Measurements from ENCODE around the gene WWOX.

WWOX gene

GRCh38 chr16:79104567-79104966 lies 1005.1 kb downstream of the WWOX start:
- peak; percentile 7 to 58 for DNase-seq
- no peak overlapping the region for H2BK120ac ChIP-seq (ENCODE audit: insufficient read depth, low read length, poor library complexity)
- no peak overlapping the region for H3K4me3 ChIP-seq (ENCODE audit: low read depth, low read length)
- no peak overlapping the region for H3K27ac ChIP-seq (ENCODE audit: low read depth, low read length)
- H3K4me1 ChIP-seq (ENCODE audit: control insufficient read depth in 1 of 2, insufficient read depth in 2 of 2, low read length in 2 of 2), result peaks cover 0 to 6% of the 10 kb centered on the region in 2 experiments
- no peak overlapping the region for H3K4ac ChIP-seq (ENCODE audit: low read depth, low read length)
- H3K9me3 ChIP-seq (ENCODE audit: insufficient read depth, low read depth, low read length), result no peaks in the 10 kb centered on the region
- H4K8ac ChIP-seq (ENCODE audit: low read depth, low read length), result no peak overlapping the region
- no peak overlapping the region for H2BK5ac ChIP-seq (ENCODE audit: low read depth, low read length, poor library complexity)
- H3K27me3 ChIP-seq (ENCODE audit: insufficient read depth, low read length), result no peaks in the 10 kb centered on the region
- H2BK12ac ChIP-seq (ENCODE audit: low read length), result no peak overlapping the region
- no peak overlapping the region for H3K23ac ChIP-seq (ENCODE audit: low read length)
- H3K36me3 ChIP-seq (ENCODE audit: control insufficient read depth in 1 of 2, insufficient read depth in 2 of 2, low read length in 2 of 2), result no peaks in the 10 kb centered on the region
- H2AK5ac ChIP-seq (ENCODE audit: low read length), result no peak overlapping the region
- H3K4me2 ChIP-seq (ENCODE audit: low read length), result peak overlapping the region; percentile 6
- H2AFZ ChIP-seq (ENCODE audit: insufficient read depth, low read length, poor library complexity), result no peak overlapping the region
- no peak overlapping the region for H4K12ac ChIP-seq (ENCODE audit: low read depth, low read length)
- no peaks in the 10 kb centered on the region for H3K79me1 ChIP-seq (ENCODE audit: low read length)
- H3K14ac ChIP-seq (ENCODE audit: low read length), result no peak overlapping the region
- no CpG with 5 or more reads among the region's 10 CpGs for WGBS (ENCODE audit: extremely low coverage, insufficient coverage, insufficient read length)
- no peak overlapping the region for H3K18ac ChIP-seq (ENCODE audit: low read length)
- no peak overlapping the region for H4K91ac ChIP-seq (ENCODE audit: low read depth, low read length)
- no peaks in the 10 kb centered on the region for H3K79me2 ChIP-seq (ENCODE audit: control insufficient read depth, insufficient read depth, low read length, poor library complexity)
- H3K9ac ChIP-seq (ENCODE audit: low read length), result no peak overlapping the region

DNA sequence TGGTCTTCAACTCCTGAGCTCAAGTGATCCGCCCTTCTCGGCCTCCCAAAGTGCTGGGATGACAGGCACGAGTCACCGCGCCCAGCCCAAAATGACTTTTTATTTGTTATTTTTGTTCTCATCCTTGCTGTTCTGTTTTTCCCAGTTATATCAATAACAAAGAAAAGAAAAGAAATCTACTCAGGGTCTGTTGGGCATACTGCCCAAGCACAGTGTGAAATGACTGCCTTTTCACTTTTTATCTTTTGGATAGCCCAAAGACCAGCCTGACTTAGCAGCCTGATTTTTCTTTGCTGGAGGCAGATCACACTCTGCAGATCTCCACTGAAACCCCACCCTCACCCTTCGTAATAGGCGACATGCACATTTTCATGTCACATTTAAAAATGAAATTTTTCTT lies 1007.8 kb downstream of the WWOX start:
- Histone ChIP-seq H3K9ac (ENCODE audit: low read length) (no peak overlapping the region), H2AFZ (ENCODE audit: insufficient read depth, low read length, poor library complexity) (no peak overlapping the region), H3K14ac (ENCODE audit: low read length) (no peak overlapping the region), H3K79me1 (ENCODE audit: low read length) (no peaks in the 10 kb centered on the region), H2BK5ac (ENCODE audit: low read depth, low read length, poor library complexity) (no peak overlapping the region), H3K27ac (ENCODE audit: low read depth, low read length) (no peak overlapping the region), H3K4ac (ENCODE audit: low read depth, low read length) (no peak overlapping the region), H2AK5ac (ENCODE audit: low read length) (no peak overlapping the region), H3K27me3 (ENCODE audit: insufficient read depth, low read length) (no peaks in the 10 kb centered on the region), H3K9me3 (ENCODE audit: insufficient read depth, low read depth, low read length) (no peaks in the 10 kb centered on the region), H4K91ac (ENCODE audit: low read depth, low read length) (no peak overlapping the region), H4K8ac (ENCODE audit: low read depth, low read length) (no peak overlapping the region), H3K4me1 (ENCODE audit: control insufficient read depth in 1 of 2, insufficient read depth in 2 of 2, low read length in 2 of 2) (peaks cover 0 to 6% of the 10 kb centered on the region in 2 experiments), H2BK120ac (ENCODE audit: insufficient read depth, low read length, poor library complexity) (no peak overlapping the region), H3K23ac (ENCODE audit: low read length) (no peak overlapping the region), H3K4me3 (ENCODE audit: low read depth, low read length) (no peak overlapping the region), H3K36me3 (ENCODE audit: control insufficient read depth in 1 of 2, insufficient read depth in 2 of 2, low read length in 2 of 2) (no peaks in the 10 kb centered on the region), H2BK12ac (ENCODE audit: low read length) (no peak overlapping the region), H3K18ac (ENCODE audit: low read length) (no peak overlapping the region), H4K12ac (ENCODE audit: low read depth, low read length) (no peak overlapping the region), H3K4me2 (ENCODE audit: low read length) (no peak overlapping the region), H3K79me2 (ENCODE audit: control insufficient read depth, insufficient read depth, low read length, poor library complexity) (no peaks in the 10 kb centered on the region)
- WGBS (ENCODE audit: extremely low coverage, insufficient coverage, insufficient read length), result no CpG with 5 or more reads among the region's 7 CpGs
- DNase-seq, result no peak

- H3K14ac ChIP-seq (ENCODE audit: low read length), result no peak overlapping the region
- no peaks in the 10 kb centered on the region for H3K27me3 ChIP-seq (ENCODE audit: insufficient read depth, low read length)
- DNase-seq, result no peak
- H3K79me2 ChIP-seq (ENCODE audit: control insufficient read depth, insufficient read depth, low read length, poor library complexity), result no peaks in the 10 kb centered on the region
- H4K12ac ChIP-seq (ENCODE audit: low read depth, low read length), result no peak overlapping the region
- no peak overlapping the region for H2BK5ac ChIP-seq (ENCODE audit: low read depth, low read length, poor library complexity)
- H3K79me1 ChIP-seq (ENCODE audit: low read length), result no peaks in the 10 kb centered on the region
- H2AFZ ChIP-seq (ENCODE audit: insufficient read depth, low read length, poor library complexity), result no peak overlapping the region
- no peak overlapping the region for H3K27ac ChIP-seq (ENCODE audit: low read depth, low read length)
- no peak overlapping the region for H2AK5ac ChIP-seq (ENCODE audit: low read length)
- H2BK120ac ChIP-seq (ENCODE audit: insufficient read depth, low read length, poor library complexity), result no peak overlapping the region
- no peak overlapping the region for H2BK12ac ChIP-seq (ENCODE audit: low read length)
- H4K8ac ChIP-seq (ENCODE audit: low read depth, low read length), result no peak overlapping the region
- peaks cover 0 to 2% of the 10 kb centered on the region in 2 experiments for H3K4me1 ChIP-seq (ENCODE audit: control insufficient read depth in 1 of 2, insufficient read depth in 2 of 2, low read length in 2 of 2)
- no peaks in the 10 kb centered on the region for H3K9me3 ChIP-seq (ENCODE audit: insufficient read depth, low read depth, low read length)
- H3K4me3 ChIP-seq (ENCODE audit: low read depth, low read length), result no peak overlapping the region
- H3K4me2 ChIP-seq (ENCODE audit: low read length), result no peak overlapping the region
- no peak overlapping the region for H3K18ac ChIP-seq (ENCODE audit: low read length)
- no CpG with 5 or more reads among the region's 5 CpGs for WGBS (ENCODE audit: extremely low coverage, insufficient coverage, insufficient read length)
- no peak overlapping the region for H3K9ac ChIP-seq (ENCODE audit: low read length)
- no peak overlapping the region for H3K23ac ChIP-seq (ENCODE audit: low read length)
- no peaks in the 10 kb centered on the region for H3K36me3 ChIP-seq (ENCODE audit: control insufficient read depth in 1 of 2, insufficient read depth in 2 of 2, low read length in 2 of 2)
- no peak overlapping the region for H3K4ac ChIP-seq (ENCODE audit: low read depth, low read length)
- no peak overlapping the region for H4K91ac ChIP-seq (ENCODE audit: low read depth, low read length)
Measured at GRCh38 chr16:79109771-79110170, 1010.3 kb downstream of the WWOX start.

- H2BK5ac ChIP-seq (ENCODE audit: low read depth, low read length, poor library complexity), result no peak overlapping the region
- no peaks in the 10 kb centered on the region for H3K4me1 ChIP-seq (ENCODE audit: control insufficient read depth in 1 of 2, insufficient read depth in 2 of 2, low read length in 2 of 2)
- no peak overlapping the region for H3K27ac ChIP-seq (ENCODE audit: low read depth, low read length)
- H3K4me2 ChIP-seq (ENCODE audit: low read length), result no peak overlapping the region
- no peak overlapping the region for H3K4me3 ChIP-seq (ENCODE audit: low read depth, low read length)
- no peak overlapping the region for H3K9ac ChIP-seq (ENCODE audit: low read length)
- no peak overlapping the region for H4K8ac ChIP-seq (ENCODE audit: low read depth, low read length)
- no peak overlapping the region for H2BK12ac ChIP-seq (ENCODE audit: low read length)
- H3K9me3 ChIP-seq (ENCODE audit: insufficient read depth, low read depth, low read length), result no peaks in the 10 kb centered on the region
- H3K23ac ChIP-seq (ENCODE audit: low read length), result no peak overlapping the region
- no peaks in the 10 kb centered on the region for H3K79me1 ChIP-seq (ENCODE audit: low read length)
- no peak overlapping the region for H4K91ac ChIP-seq (ENCODE audit: low read depth, low read length)
- no peaks in the 10 kb centered on the region for H3K27me3 ChIP-seq (ENCODE audit: insufficient read depth, low read length)
- H3K36me3 ChIP-seq (ENCODE audit: control insufficient read depth in 1 of 2, insufficient read depth in 2 of 2, low read length in 2 of 2), result no peaks in the 10 kb centered on the region
- WGBS (ENCODE audit: extremely low coverage, insufficient coverage, insufficient read length), result no CpG with 5 or more reads among the region's 3 CpGs
- H3K18ac ChIP-seq (ENCODE audit: low read length), result no peak overlapping the region
- H2BK120ac ChIP-seq (ENCODE audit: insufficient read depth, low read length, poor library complexity), result no peak overlapping the region
- no peak overlapping the region for H3K4ac ChIP-seq (ENCODE audit: low read depth, low read length)
- no peak overlapping the region for H2AK5ac ChIP-seq (ENCODE audit: low read length)
- H4K12ac ChIP-seq (ENCODE audit: low read depth, low read length), result no peak overlapping the region
- H3K79me2 ChIP-seq (ENCODE audit: control insufficient read depth, insufficient read depth, low read length, poor library complexity), result no peaks in the 10 kb centered on the region
- H2AFZ ChIP-seq (ENCODE audit: insufficient read depth, low read length, poor library complexity), result no peak overlapping the region
- H3K14ac ChIP-seq (ENCODE audit: low read length), result no peak overlapping the region
- DNase-seq, result no peak
Measured at GRCh38 chr16:79110242-79110641, 1010.8 kb downstream of the WWOX start.
